Neural progenitor cell (in vitro differentiated cells): ENCODE data around the gene FAM83G.

Source experiments
- CTCF ChIP-seq: fragments of 200-600 bp; sonication (generic); IDR thresholded peaks from 2 replicates; pipeline ENCODE4 v1.5.1; 2017; ENCODE audit warnings: antibody characterized with exemption, mild to moderate bottlenecking
- EZH2 ChIP-seq: fragments of 200-600 bp; sonication (generic); IDR thresholded peaks from 2 replicates; pipeline ENCODE4 v1.6.1; 2017; ENCODE audit warnings: antibody characterized with exemption, mild to moderate bottlenecking, moderate library complexity

GRCh38 chr17:19012171-19013080 lies 7.9 kb upstream of the FAM83G start:
- TF ChIP-seq CTCF (no peak), EZH2 (no peak)
